ENCODE results near the gene ADAMTSL1.

The ADAMTSL1 gene

DNA sequence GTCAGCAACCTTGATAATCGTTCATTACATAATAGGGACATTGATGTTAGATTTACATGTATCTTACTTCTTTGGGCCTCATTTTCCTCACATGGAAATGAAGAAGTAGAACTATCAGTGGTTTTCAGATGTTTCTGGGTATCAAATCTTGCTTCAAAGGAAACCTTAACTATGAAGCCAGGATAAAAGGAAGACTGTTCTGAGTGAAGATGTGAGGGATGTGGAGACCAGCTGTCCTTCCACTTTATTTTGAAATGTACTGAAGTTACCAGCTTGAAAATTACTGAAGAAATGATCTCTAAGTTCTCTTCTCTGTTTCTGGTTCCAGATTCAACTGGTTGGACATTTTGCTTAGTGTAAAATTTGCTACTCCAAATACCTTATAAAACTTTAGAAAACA is 186.0 kb downstream of the ADAMTSL1 start:
- DNase-seq (ENCODE audit: low spot score), result no peak

DNA sequence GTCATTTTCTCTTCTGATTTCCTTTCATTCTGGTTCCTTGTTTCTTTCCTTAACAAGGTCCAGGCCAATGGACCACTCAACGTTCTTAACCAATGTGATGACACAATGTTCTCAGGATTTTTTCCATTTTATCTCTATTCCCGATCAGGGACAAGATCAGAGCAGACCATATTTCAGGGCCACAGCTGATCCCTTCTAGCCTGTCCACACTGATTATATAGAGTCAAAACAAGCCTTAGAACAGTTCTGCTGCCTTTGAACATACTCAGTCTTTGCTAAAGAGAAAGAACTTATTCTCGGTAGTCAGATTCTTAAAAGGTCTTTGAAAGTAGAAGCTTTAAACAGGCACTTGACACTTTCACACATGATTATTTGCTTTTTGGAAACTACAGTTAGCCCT is 188.4 kb downstream of the ADAMTSL1 start:
- no peak for DNase-seq (ENCODE audit: low spot score)

DNA sequence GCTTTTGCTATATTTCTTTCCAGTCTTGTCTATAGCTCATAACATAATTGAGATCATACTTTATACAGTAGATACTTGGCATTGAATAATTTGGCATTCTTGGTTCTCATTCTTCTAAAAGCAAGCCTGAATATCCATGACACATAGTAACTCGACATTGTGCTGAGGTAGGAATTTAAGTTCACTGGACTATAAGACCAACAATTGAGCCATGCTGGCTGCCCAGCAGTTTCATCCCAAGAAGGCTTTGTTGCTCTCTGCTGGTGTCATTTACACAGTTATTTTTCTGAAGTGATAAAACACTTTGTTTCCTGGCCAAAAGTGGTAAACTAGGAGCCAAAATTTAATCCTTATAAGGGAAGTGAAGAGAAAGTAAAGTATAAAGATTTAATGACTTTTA is 192.0 kb downstream of the ADAMTSL1 start:
- no peak for DNase-seq (ENCODE audit: low spot score)

DNA sequence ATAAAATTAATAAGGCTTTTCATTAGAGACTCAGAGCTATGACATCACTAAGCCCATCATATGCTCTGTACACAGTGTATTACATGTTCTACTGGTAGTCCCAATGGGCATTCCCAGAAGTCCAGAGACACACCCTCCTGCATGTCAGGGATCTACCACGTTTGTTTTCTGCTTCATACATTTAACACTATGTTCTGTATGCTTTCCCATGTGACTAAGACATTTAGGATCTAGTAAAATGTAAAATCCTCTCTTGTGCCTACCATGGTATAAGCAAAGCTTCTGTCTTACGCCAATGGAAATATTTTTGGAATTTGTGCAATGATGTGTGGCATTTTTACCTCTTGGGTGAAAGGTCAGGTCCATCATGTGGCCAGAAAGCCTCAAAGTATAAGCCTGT is 192.4 kb downstream of the ADAMTSL1 start:
- DNase-seq (ENCODE audit: low spot score), result no peak

DNA sequence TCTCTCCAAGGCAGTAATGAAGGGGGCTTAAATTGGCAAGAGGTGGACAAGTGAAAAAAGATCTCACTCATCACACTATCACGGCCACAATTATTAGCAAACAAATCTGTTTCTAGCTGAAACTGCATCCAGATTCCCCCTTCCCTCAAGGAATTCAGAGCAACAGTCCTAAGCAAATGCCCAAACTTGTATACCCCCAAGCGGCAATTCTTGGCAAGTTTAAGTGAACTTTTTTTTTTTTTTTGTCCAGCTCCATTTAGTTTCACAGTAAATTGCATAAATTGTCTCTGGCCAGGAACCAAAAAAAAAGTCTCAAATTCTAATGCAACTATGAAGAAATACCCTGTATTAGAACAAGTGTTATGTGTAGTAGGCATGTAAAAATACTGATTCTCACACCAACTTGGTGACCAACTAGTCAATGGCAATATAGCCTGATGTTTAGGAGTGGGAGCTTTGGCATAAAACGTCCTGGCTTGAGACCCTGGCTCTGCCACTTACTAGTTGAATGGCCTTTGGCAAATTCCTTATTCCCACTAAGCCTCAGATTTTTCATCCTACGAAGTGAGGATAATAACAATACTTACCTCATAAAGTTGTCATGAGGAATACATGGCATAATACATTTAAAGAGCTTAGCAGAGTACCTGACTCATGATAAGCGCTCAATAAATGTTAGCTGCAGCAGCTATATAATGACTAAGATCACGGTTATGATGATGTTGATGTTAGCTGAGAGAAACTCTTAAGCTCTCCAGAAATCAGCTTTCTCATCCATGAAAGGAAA is 193.2 kb downstream of the ADAMTSL1 start:
- DNase-seq (ENCODE audit: low spot score), result no peak

DNA sequence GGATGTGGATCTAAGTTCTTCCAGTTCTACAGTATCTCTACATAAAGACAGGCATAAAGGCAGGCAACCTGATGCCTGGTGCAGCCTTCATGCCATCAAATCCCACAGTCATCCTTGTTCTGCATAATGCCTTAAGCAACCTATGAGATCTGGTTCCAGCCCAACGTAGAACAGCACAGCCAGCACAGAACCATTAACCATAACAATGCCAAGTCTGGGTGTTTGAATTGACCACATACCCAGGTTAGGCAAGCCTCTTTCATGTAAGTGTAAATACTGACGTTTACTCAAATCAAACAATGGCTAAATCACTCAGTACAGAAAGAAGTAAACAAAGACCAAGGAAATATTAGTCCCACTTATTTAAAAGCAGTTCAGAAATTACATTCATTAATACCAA is 195.0 kb downstream of the ADAMTSL1 start:
- DNase-seq (ENCODE audit: low spot score), result no peak

DNA sequence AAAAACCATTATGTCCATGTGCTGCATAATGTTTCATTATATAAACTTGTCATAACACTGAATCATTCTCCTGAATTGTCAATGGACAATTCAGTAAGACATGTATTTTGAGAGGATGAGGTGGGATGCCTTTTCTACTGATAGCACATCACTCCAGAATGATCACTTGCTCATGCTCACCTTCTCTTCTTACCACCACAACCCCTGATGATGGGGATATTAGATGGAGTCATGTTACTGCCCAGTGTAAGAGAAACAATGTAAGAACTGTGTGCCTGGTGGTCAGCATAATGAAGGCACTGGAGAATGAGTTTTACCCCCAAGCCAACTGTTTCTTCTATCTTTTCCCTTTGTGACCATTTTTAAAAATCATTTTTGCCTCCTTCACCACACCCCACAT is 198.8 kb downstream of the ADAMTSL1 start:
- no peak for DNase-seq (ENCODE audit: low spot score)

DNA sequence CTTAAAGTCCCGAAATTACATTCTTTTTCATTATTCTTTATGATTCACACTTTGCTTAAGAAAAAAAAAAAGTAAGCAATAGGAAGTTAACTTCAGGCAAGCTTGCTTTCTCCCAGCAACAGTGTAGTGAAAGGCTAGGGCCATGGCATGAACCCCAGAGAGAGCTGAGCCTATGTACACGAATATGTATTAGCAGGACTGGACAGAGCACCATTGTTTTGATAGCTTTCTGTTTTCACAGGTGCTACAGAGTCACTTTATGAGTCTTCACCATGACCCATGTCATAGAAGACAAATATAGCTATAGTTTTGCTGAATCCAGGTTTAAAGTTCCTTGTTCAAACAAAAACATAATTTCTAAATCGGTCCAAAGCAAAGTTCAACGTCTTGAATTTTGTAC is 199.2 kb downstream of the ADAMTSL1 start:
- DNase-seq (ENCODE audit: low spot score), result no peak

DNA sequence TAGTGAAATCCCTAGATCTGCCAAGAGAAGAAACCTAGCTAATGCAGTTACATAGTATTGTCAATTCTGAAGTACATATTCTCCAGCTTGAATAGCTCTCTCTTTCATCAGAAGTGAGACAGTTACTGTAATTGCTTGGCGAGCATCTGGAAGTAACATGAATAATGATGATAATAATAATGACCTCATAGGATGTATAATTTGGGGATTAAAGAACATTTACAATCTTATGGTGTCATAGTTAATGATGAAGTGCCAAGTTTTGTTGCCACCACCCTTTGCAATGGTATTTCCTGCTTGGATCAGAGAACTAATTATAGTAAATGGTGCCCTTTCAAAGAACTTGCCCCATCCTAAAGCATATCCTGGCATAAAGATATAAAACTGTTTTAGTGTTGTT is 201.4 kb downstream of the ADAMTSL1 start:
- no peak for DNase-seq (ENCODE audit: low spot score)

DNA sequence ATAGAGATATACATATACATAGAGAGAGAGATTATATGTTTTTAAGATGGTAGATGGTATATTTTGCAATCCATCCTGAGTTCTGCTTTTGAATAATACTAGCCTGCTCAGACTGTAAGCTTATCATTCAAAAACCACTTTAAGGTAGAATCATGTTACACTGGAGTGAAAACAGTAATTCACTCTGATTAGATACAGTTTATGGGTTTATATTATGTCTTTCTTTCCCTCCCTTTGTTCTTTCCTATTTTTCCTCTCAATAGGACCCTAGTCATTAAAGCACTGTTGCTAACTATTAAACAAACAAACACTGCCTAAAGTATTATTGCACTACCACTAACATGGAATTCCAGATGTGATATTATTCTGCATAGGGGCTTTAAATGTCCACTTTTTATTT is 202.0 kb downstream of the ADAMTSL1 start:
- no peak for DNase-seq (ENCODE audit: low spot score)

DNA sequence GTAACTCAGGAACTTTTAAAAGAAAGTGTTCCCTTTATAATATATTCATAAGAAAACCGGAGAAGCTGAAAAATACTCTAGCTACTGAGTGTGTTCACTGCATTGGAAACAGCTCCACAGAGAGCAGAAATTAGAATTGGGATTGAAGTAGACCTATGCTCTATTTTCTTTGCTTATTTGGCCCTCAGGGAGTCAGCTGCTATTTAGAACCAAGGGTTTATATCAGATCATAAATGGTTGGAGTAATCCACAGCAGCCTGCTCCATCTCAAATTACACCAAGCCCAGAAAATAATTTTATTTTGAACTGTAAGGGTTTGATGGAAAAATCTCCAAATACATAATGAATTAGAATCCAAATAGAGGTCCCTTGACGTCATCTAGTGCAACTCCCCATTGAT is 202.6 kb downstream of the ADAMTSL1 start:
- DNase-seq (ENCODE audit: low spot score), result no peak

DNA sequence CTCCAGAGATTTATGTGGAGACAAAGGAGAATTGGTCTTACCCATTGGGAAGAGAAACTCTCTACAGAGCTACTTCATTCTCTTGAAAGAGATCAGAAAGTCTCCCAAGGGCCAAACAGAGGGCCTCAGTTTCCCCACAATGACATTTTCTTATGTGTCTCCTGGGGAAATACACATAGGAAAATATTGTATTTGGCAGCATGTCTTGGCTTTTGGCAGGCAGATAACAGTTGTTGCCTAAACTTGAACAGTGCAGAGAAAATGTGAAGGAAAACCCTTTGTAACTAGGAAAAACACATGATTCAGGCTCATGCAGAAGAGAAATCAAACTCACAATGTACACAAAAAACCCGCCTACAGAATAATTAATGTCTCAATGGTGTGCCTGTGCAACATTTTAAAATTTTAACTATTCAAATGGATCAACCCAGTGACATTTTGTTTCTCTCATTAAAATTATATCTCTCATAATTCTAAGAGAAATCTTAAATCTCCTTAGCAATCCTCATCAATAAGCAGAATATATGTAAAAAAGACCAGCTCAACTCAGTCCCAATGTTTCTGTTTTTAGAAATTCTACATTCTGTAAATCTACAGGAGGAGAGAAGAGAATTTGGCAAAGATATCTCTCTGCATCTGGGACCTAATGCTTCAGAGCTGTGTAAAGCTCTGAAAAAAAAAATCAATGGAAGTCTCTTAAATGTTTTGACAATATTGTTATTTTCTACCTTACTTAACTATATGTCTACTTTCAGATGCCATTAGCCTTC is 205.1 kb downstream of the ADAMTSL1 start:
- no peak for DNase-seq (ENCODE audit: low spot score)

DNA sequence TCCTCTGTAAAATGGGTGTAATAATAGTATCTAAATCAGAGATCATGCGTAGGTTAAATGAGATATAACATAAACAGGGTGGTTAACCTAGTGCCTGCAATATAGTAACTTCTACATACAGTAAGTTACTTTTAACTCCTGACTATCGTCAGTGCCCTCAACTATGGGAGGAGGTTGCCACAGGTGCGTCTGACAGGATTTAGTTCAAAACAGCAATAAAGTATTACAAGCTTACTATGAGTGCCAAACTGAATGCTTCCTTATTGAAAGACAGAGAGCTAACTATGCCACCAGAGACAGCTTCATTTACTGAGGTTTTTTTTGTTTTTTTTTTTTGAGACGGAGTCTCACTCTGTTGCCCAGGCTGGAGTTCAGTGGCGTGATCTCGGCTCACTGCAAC is 209.0 kb downstream of the ADAMTSL1 start:
- no peak for DNase-seq (ENCODE audit: low spot score)

DNA sequence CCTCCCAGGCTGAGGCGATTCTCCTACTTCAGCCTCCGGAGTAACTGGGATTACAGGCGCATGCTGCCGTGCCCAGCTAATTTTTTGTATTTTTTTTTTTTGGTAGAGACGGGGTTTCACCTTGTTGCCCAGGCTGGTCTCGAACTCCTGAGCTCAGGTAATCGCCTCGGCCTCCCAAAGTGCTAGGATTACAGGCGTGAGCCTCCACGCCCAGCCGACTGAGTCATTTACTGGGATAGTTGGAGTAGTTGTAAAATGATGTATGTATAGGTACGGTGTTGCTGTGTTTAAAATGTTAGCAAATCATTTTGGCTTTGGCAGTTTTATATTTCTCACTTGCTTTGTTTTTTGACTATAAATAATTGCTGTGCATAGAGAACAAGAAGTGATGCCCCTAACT is 209.4 kb downstream of the ADAMTSL1 start:
- DNase-seq (ENCODE audit: low spot score), result no peak

DNA sequence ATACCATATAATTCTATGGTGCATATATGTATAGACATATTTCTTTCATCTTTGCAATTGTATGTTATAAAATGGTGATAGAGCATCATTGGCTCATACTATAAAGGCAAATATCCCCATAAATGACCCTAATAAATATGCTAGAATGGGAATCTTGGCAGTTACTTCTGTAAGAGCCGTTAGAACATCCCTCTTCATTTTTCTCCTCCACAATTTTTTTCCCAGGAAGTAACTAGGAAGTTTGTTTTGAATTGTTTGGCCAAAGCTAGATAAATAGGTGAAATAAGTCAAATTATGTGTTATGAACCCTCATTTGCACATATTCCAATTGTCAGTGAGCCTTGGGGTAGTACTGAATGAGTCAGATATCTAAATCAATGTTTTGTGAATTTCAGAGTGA is 209.9 kb downstream of the ADAMTSL1 start:
- no peak for DNase-seq (ENCODE audit: low spot score)

DNA sequence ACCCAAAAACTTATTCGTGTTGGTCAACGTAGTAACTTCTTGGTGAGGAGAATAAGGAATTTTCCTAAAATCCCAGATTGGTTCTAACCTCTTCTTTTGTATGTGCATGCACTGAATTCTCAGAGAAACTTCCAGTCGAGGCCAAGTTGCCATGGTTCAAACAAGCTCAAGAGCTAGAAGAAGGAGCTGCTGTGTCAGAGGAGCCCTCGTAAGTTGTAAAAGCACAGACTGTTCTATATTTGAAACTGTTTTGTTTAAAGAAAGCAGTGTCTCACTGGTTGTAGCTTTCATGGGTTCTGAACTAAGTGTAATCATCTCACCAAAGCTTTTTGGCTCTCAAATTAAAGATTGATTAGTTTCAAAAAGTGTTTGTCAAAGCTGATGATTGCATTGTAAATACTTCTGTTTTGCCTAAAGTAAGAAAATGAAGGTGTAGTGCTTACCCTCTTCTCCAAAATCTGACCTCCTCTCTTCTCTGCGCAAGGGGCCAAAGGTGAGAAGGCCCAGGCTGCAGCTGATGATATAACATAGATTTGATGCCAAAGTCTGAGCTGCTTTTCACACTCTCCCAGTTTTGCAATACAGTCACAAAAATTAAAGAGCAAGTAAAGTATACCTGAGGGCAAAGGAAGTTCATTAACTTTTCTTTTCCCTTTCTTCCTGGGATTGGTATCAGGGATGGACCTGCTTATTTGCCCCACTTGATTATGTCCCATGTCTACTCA is 210.8 kb downstream of the ADAMTSL1 start:
- no peak for DNase-seq (ENCODE audit: low spot score)

DNA sequence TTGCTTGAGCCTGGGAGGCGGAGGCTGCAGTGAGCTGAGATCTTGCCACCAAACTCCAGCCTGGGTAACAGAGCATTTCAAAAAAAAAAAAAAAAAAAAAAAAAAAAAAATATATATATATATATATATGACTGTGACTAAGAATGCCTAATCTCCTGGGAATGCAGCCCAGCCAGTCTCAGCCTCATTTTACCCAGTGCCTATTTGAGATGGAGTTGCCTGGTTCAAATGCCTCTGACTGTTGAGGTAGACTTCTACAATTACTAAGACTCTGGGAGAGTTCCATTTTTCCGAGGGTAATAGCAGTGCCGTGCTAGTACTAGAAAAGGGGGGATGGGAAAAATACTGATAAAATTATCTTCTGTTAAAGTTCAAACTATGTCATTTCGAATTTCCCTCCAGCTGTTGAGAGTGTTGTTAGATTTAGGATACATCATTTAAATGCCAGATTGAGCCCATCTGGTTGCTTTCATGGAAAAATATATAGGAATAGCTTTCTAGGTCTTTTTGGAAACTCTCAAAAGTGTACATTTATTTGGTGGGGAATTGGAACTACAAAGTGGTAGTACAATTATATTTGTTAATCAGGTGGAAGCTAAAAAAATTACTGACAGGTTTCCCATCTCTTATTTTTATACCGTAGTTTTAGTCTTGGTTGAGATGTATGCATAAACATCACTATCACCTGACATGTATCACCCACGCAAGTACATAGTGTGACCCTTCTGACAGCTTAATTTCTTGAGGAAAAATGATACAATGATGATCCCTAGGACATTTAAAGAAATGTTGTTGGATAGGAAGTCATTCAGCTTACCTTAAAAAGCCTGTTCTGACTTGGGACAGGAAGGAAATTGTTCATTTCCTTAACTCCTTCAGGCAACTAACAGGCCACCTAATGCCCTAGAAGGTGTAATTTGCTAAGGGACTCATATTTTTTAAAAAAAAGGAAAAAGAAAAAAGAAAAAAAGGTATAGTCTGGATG is 214.9 kb downstream of the ADAMTSL1 start:
- DNase-seq (ENCODE audit: low spot score), result no peak

DNA sequence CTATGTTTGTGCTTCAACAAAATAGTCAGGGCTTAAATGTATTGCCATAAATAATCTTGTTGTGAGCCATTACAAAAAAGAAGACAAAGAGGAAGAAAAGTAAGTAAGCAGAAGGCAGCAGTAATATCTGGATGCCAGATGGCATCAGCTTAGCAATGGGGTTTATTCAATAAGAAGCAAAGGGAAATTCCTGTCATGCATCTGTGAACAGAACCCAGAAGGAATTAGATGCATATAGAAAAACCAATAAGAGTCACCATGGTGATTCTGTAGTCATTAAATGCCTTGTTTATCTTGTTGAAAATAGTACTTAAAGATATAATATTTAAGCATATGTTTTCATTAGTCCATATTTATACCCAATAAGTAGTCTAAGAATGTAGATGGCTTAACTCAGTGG is 216.0 kb downstream of the ADAMTSL1 start:
- no peak for DNase-seq (ENCODE audit: low spot score)

DNA sequence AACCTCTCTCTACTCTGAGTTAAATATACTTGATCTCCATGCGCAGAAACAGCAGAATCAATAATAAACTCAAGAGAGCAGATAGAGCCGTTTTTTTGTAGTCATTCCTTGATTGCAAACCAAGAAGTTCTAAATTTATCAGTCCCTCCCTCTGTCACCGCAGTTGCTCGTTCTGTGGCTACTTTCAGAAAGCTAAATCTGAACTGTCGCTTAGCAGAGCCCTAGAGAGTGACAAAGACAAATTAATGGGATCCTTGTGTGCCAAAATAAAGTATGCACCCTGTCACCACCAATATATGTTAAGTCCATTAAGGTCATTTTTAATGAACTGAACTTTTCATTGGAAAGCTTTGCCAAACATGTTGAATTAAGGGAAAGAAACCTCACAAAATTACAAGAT is 218.3 kb downstream of the ADAMTSL1 start:
- DNase-seq (ENCODE audit: low spot score), result no peak

DNA sequence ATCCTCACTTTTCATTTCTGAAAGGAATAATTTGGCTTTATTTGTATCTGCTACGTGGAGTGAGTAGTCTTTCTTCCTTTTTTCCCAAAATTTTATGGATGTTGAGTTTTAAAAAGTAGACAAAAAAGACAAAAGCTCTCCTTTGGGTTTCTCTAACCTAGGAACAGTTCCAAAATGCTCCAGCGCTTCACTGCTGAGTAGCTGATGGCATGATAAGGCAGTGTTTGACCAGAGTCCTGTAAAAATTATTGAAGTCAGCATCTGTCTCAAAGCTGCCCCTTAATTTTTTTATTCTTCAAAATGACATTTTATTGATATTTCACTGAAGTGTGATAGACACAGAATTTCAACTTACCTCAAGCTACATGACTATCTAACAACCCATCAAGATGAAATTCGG is 219.0 kb downstream of the ADAMTSL1 start:
- DNase-seq (ENCODE audit: low spot score), result no peak

DNA sequence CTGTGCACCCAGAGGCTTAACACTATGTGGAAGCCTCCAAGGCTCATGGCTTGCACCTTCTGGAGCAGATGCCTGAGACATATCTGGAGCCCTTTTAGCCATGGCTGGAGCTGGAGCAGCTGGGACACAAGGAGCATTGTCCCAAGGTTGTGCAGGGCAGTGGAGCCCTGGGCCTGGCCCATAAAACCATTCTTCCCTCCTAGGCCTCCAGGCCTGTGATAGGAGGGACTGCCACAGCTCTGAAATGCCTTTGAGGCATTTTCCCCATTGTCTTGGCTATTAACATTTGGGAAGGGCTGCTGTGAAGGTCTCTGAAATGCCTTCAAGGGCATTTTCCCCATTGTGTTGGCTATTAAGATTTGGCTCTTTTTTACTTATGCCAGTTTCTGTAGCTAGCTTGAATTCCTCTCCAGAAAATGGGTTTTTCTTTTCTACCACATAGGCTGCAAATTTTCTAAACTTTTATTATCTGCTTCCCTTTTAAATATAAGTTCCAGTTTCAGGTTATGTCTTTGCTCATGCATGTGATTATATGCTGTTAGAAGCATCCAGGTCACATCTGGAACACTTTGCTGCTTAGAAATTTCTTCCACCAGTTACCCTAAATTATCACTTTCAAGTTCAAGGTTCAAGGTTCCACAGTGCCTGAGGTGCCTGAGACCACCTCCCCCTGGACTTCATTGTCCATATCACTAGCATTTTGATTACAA is 221.2 kb downstream of the ADAMTSL1 start:
- DNase-seq (ENCODE audit: low spot score), result no peak
